SK-N-SH treated with all-trans-retinoic acid at 6 μM for 48 hours (cell line): ENCODE measurements around the gene ITGBL1.

Experiments used
- TCF4 ChIP-seq: fragments of 250-450 bp; sonication (Bioruptor Pico); IDR thresholded peaks from 2 replicates; pipeline ENCODE4 v1.8.0; 2021; ENCODE audit warnings: mild to moderate bottlenecking, moderate library complexity, borderline replicate concordance
- ZFP3 ChIP-seq: fragments of 250-450 bp; sonication (Bioruptor Pico); IDR thresholded peaks from 2 replicates; pipeline ENCODE4 v1.5.0; 2020; ENCODE audit warnings: mild to moderate bottlenecking, moderate library complexity
- ZNF70 ChIP-seq: fragments of 450-650 bp; formaldehyde crosslinking; IDR thresholded peaks from 2 replicates; pipeline ENCODE4 v1.5.0; 2020; ENCODE audit warnings: mild to moderate bottlenecking, moderate library complexity
- TF ChIP-seq, protein P1 (sequence below): fragments of 250-450 bp; sonication (Bioruptor Pico); IDR thresholded peaks from 2 replicates; pipeline ENCODE4 v1.8.0; 2020; ENCODE audit warnings: mild to moderate bottlenecking, moderate library complexity, borderline replicate concordance

DNA sequence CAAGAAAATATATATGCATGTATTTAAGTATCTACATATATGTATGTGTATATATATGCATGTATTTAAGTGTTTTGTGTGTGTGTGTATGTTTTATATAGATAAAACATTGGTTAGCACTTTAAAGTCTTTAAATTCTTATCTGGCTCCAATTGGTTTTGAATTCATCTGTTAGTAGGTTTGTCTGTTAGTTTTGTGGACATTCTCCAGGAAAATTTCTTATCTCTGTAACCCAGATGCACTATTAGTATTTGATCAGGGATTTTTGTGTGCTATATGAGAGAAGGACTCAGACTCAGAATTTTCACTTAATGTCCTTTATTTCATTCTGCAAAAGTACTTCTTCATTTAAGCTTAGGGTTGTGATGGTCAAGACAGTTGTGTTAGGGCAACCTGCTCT, 103.1 kb downstream of the ITGBL1 start:
- no peak for TF ChIP-seq ZFP3 (CRISPR knock-in tag)
- TF ChIP-seq, protein P1, sequence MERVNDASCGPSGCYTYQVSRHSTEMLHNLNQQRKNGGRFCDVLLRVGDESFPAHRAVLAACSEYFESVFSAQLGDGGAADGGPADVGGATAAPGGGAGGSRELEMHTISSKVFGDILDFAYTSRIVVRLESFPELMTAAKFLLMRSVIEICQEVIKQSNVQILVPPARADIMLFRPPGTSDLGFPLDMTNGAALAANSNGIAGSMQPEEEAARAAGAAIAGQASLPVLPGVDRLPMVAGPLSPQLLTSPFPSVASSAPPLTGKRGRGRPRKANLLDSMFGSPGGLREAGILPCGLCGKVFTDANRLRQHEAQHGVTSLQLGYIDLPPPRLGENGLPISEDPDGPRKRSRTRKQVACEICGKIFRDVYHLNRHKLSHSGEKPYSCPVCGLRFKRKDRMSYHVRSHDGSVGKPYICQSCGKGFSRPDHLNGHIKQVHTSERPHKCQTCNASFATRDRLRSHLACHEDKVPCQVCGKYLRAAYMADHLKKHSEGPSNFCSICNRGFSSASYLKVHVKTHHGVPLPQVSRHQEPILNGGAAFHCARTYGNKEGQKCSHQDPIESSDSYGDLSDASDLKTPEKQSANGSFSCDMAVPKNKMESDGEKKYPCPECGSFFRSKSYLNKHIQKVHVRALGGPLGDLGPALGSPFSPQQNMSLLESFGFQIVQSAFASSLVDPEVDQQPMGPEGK (CRISPR knock-in tag), result no peak
- no peak for TF ChIP-seq ZNF70 (CRISPR knock-in tag)
- TF ChIP-seq TCF4 (CRISPR knock-in tag), result no peak; the same call in 1 of the 2 replicates
